ENCODE data around the gene ADCY9. TPM values are rescaled to one million over a fixed set of nuclear protein-coding genes. Genes with fewer than 3 reads are reported as not detected.

Gene ADCY9
- total RNA-seq, 3 donors from 2014 or later: 10.9 to 14.4 (median 12.0) TPM

DNA sequence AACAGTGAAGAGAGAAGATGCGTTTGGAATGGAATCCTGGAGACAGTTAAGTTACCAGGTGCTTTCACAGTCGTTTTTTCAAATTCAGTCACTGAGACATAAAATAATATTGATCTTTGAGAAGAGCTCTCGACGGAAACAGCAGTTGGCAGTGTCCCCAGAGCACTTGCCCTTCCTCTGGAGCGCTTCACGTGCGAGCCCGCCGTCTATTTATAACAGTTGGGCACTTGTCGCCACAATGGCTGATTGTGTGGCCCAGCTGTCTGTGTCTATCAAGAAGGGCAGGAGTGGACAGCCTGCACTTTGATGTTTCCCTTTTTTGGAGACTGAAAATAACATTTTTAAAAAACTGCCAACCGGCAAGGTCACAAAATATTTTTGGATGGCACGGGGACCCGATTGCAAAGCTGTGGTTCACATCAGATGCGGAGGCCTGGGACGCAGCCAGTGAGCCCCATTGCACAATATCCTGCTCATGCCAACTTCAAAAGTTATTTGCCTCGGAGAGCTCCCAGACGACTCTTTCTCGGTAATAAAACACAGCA lies 62.9 kb downstream of the ADCY9 start:
- Histone ChIP-seq H3K36me3 (no peaks in the 10 kb centered on the region), H3K4me3 (peak overlapping the region in 2 of 3 donors; percentile 33 to 44), H3K4me1 (peaks cover 0 to 3% of the 10 kb centered on the region in 2 donors), H3K9me3 (no peaks in the 10 kb centered on the region), H3K27me3 (no peaks in the 10 kb centered on the region), H3K27ac (peak overlapping the region; percentile 83 to 84)
- TF ChIP-seq POLR2A (IDR thresholded peaks at IDR 0.05) (no peak), POLR2AphosphoS5 (IDR thresholded peaks at IDR 0.05) (peak in 2 of 3 donors; percentile 13 to 24)
- TF ChIP-seq, protein P1, sequence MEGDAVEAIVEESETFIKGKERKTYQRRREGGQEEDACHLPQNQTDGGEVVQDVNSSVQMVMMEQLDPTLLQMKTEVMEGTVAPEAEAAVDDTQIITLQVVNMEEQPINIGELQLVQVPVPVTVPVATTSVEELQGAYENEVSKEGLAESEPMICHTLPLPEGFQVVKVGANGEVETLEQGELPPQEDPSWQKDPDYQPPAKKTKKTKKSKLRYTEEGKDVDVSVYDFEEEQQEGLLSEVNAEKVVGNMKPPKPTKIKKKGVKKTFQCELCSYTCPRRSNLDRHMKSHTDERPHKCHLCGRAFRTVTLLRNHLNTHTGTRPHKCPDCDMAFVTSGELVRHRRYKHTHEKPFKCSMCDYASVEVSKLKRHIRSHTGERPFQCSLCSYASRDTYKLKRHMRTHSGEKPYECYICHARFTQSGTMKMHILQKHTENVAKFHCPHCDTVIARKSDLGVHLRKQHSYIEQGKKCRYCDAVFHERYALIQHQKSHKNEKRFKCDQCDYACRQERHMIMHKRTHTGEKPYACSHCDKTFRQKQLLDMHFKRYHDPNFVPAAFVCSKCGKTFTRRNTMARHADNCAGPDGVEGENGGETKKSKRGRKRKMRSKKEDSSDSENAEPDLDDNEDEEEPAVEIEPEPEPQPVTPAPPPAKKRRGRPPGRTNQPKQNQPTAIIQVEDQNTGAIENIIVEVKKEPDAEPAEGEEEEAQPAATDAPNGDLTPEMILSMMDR (IDR thresholded peaks at IDR 0.05): no peak
- peak; percentile 69 to 86 for DNase-seq (ENCODE audit: low spot score in 2 of 2)
- intact Hi-C loops (cut with DNase I; ENCODE audit: low total_unique reads): no loop called here

DNA sequence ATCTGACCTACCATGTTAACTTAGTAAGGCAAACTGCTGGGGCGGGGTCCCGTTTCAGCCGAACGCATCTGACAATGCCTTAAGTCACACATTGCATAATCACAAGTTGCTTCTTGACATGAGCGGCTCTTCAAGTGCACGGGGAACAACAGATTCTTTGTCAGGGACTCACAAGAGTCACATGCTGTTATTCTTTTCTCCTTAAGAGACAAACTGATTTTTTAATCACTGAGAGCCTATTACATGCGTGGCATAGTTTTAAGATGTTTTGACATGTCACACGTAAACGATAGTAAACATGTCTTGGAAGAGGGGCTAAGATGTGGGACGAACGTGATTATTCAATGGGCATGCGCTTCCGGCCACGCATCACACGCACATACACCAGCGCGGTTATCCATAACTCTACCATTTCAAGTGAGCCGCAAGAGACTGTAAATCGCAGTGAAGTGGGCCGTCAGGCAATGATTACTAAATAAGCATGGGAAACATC lies 63.4 kb downstream of the ADCY9 start:
- Histone ChIP-seq H3K36me3 (no peaks in the 10 kb centered on the region), H3K9me3 (no peaks in the 10 kb centered on the region), H3K4me1 (peaks cover 0 to 3% of the 10 kb centered on the region in 2 donors), H3K27ac (peak overlapping the region; percentile 83 to 84), H3K27me3 (no peaks in the 10 kb centered on the region), H3K4me3 (peak overlapping the region in 2 of 3 donors; percentile 33 to 44)
- peak in 1 of 3 donors; percentile 47 for TF ChIP-seq POLR2AphosphoS5 (IDR thresholded peaks at IDR 0.05)
- TF ChIP-seq POLR2A (IDR thresholded peaks at IDR 0.05): no peak
- TF ChIP-seq, protein P1 (IDR thresholded peaks at IDR 0.05): no peak
- intact Hi-C loops (cut with DNase I; ENCODE audit: low total_unique reads): no loop called here
- DNase-seq (ENCODE audit: low spot score in 2 of 2): peak in 1 of 2 donors; percentile 62

DNA sequence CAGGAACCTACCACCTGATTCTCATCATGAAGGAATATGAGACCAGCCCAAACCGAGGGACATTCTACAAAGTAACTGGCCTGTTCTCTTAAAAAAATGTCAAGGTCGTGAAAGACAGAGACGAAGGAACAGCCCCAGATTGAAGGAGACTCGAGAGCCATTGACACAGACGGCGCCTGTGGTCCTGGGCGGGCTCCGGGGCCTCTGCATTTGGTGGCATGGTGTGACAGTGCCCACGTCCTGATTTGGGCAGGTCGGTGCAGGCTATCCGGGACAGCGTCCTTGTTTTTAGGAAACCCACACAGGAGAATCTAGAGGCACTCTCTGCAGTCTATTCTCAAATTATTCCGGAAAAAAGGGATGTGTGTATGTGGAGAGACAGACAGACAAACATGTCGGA lies 64.1 kb downstream of the ADCY9 start:
- intact Hi-C loops (cut with DNase I; ENCODE audit: low total_unique reads): no loop called here
- Histone ChIP-seq H3K4me3 (no peak overlapping the region), H3K27me3 (no peaks in the 10 kb centered on the region), H3K36me3 (no peaks in the 10 kb centered on the region), H3K9me3 (no peaks in the 10 kb centered on the region), H3K27ac (peak overlapping the region; percentile 83 to 84), H3K4me1 (peaks cover 0 to 3% of the 10 kb centered on the region in 2 donors)
- TF ChIP-seq, protein P1 (IDR thresholded peaks at IDR 0.05): no peak
- TF ChIP-seq POLR2AphosphoS5 (IDR thresholded peaks at IDR 0.05) (no peak), POLR2A (IDR thresholded peaks at IDR 0.05) (no peak)
- DNase-seq (ENCODE audit: low spot score in 2 of 2): no peak

DNA sequence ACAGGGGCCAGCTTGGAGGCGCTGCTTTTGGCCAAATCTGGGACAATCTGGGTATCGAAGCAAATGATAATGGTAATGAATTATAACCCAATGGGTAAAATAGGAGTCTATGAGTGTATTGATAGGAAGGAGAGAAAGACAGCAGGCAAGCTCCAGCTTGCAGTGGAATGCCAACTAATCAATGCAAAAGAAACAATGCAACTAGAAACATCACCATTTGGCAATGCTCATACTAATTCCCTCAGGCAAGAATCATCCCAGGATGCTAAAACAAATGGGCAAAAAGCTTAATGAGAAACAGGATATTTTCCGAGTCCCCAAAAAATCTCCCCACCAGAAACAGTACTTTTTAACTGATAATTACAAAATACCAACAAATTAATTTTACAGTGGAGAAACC lies 64.7 kb downstream of the ADCY9 start:
- intact Hi-C loops (cut with DNase I; ENCODE audit: low total_unique reads): no loop called here
- Histone ChIP-seq H3K4me3 (no peak overlapping the region), H3K27me3 (no peaks in the 10 kb centered on the region), H3K4me1 (peaks cover 0 to 3% of the 10 kb centered on the region in 2 donors), H3K27ac (peak overlapping the region; percentile 83 to 84), H3K36me3 (no peaks in the 10 kb centered on the region), H3K9me3 (no peaks in the 10 kb centered on the region)
- no peak for DNase-seq (ENCODE audit: low spot score in 2 of 2)
- TF ChIP-seq, protein P1 (IDR thresholded peaks at IDR 0.05): no peak
- TF ChIP-seq POLR2A (IDR thresholded peaks at IDR 0.05): no peak
- no peak for TF ChIP-seq POLR2AphosphoS5 (IDR thresholded peaks at IDR 0.05)

DNA sequence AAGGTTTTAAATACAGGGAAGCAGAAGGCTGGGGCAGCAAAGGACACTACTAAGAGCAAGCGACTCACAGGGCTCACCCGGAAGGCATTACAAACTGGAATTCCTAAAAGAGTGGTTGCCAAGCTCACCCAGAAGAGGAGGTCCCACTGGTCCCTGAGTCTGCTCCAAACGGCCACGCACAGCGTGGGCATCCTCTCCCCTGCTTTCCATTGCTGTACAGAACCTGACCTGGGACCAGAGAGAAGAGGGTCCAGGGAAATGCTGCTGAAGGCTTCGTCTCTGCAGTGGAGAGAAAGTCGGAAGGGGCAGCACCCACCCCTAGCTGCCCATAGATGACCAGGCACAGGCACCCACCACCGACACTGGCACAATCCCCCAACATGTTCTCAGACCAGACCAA lies 67.2 kb downstream of the ADCY9 start:
- intact Hi-C loops (cut with DNase I; ENCODE audit: low total_unique reads): no loop called here
- no peaks in the 10 kb centered on the region for H3K36me3 ChIP-seq
- no peak overlapping the region for H3K27ac ChIP-seq
- TF ChIP-seq POLR2A (IDR thresholded peaks at IDR 0.05) (no peak), POLR2AphosphoS5 (IDR thresholded peaks at IDR 0.05) (no peak)
- TF ChIP-seq, protein P1 (IDR thresholded peaks at IDR 0.05): no peak
- no peaks in the 10 kb centered on the region for H3K27me3 ChIP-seq
- H3K9me3 ChIP-seq: no peaks in the 10 kb centered on the region
- no peak overlapping the region for H3K4me3 ChIP-seq
- DNase-seq (ENCODE audit: low spot score in 2 of 2): no peak
- H3K4me1 ChIP-seq: peaks cover 0 to 3% of the 10 kb centered on the region in 2 donors

All from breast epithelium (tissue), 4 donors.